VCaP (cell line): ENCODE data around the gene SRSF7.
A peak's percentile ranks its signal among the peaks of the same experiment; 100 is the strongest.

Source experiments
- H3K27ac ChIP-seq: fragments of 450-650 bp; 2 replicates; pipeline ENCODE4 v1.5.1; 2017
- TF ChIP-seq, protein P1 (sequence below): fragments of 450-650 bp; conservative IDR thresholded peaks from 2 replicates; pipeline ENCODE4 v1.5.1; 2017; ENCODE audit warnings: mild to moderate bottlenecking, moderate library complexity

Gene SRSF7

DNA sequence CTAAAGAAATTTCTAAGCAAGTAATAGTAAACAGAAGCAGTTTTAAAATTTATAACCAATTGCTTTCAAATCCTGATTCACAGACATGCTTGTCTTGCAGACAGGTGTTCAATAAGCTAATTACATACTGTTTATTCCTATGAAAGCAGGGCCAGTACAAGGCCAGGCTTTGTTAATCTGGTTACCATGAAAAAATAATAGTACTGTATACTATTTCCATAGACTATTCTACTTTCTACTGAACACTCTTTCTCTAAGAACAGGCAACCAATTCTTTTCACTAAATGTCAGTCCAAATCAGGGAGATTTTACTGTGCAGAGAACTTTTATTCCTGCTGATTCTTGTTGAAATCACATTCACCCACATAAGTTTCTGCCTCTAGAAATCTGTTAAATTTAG, 2.9 kb upstream of the SRSF7 start:
- no peak overlapping the region for H3K27ac ChIP-seq
- TF ChIP-seq, protein P1, sequence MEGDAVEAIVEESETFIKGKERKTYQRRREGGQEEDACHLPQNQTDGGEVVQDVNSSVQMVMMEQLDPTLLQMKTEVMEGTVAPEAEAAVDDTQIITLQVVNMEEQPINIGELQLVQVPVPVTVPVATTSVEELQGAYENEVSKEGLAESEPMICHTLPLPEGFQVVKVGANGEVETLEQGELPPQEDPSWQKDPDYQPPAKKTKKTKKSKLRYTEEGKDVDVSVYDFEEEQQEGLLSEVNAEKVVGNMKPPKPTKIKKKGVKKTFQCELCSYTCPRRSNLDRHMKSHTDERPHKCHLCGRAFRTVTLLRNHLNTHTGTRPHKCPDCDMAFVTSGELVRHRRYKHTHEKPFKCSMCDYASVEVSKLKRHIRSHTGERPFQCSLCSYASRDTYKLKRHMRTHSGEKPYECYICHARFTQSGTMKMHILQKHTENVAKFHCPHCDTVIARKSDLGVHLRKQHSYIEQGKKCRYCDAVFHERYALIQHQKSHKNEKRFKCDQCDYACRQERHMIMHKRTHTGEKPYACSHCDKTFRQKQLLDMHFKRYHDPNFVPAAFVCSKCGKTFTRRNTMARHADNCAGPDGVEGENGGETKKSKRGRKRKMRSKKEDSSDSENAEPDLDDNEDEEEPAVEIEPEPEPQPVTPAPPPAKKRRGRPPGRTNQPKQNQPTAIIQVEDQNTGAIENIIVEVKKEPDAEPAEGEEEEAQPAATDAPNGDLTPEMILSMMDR = no peak

DNA sequence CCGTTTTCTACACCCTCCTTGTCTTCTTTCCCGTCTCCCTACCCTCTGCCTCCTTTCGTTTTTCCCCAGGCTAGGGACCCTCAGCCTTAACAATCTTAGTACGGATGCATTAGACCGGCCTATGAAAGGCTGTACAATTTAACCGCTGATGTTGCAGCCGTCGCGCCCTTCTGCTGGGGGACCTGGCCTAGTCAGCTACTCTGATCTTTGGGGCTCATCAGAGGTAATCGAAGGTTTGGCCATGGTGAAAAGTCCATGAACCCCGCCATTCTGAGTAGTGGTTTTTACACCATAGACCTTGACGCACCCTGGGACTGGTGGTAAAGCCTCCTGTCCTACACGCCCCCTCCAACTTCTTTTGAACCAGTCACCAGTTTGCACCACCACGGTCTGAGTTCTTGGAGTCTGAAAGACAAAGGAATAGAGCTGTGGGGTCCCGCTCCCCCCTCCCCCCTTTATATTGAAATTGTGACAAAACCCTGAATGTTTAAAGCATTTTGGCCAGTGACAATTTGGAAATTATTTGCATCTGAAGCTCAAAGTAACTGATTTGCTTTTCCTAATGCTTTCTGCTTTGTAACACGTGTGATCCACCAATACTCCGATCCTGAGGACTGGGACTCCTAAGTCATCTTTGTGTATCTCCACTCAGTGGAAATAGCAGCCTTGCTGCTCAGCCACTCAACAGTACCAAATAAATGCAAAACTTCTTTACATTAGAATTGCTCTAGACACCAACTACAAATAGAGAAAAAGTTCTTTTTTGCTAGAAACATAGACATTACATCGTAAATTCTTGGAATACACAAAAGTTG, 642 bp upstream of the SRSF7 start:
- H3K27ac ChIP-seq = peak overlapping the region; percentile 95
- TF ChIP-seq, protein P1 = no peak

DNA sequence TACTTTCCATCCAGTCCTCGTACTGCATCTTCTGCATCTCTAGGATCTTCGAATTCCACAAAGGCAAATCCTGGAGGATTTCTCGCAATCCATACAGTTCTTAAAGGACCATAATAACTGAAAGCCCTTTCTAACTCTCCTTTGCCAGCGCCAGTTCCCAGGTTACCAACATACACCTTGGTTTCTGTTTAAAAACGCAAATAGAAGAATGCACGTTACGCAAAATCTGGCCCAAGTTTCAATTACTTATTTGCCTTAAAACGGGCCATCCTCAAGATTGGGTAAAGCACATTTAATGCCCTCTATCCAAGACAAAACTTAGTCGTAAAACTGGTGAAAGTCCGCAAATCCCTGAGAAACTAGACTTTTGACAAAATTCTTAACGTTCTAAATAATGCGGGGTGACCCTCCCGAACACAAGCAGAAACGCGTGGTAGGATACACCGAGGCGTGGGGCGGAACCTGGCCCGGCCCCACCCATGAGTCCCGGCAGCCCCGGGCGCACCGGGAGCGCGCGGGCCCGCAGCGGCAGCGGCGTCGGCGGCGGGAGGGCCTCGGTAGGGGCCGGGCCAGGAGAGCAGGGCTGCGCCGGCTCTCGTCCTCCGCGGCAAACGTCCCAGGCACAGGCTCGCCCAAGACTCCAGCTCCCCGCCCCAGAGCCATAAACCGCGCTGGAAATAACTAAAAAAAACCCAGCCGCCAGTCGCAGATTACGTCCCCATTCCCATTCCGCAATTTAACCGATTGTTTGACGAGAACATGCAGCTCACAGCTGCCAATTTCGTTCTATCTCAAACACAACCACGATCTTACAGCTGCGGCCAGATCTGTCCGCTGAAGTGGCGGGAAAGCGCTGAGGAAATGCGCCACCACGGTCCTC, 910 bp downstream of the SRSF7 start:
- TF ChIP-seq, protein P1 = no peak
- H3K27ac ChIP-seq = peak overlapping the region; percentile 95

DNA sequence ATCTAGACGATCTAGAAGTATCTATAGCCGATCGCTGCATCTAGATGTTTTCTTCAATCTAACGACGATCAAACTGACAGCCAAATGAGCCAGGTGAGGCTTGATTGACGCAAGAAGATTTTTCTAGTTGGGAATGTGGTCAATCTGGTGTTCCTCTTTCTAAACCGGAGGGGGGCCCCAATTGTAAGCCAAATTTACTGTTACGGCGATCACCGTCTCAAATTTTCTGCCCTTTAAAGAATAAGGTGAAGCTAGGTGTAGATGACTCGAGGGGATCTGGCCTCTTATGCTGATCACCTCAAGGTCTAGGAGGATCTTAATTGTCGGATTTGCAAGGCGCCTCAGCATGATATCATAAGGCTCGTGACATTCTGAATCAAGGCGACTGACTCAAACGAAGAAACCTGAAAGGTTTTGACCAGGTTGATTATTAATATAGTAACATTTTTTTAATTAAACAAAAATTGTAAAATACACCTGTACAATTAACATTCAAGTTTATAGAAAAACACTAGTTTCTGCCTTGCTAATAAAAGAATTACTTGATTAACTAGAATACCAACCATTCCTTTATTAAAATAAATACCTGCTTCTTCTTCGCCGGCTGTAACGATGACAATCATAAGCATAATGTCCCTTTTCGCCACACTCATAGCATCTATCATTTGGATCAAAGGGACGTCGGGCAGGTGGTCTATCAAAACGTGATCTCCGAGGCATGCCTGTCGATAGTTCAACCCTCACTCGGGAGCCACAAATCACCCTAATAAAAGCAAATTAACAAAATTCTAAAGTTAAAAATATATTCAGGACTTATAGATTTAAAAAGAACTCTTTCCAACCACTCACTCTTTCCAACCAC, 2.0 kb downstream of the SRSF7 start:
- peak overlapping the region; percentile 95 for H3K27ac ChIP-seq
- TF ChIP-seq, protein P1 = no peak

DNA sequence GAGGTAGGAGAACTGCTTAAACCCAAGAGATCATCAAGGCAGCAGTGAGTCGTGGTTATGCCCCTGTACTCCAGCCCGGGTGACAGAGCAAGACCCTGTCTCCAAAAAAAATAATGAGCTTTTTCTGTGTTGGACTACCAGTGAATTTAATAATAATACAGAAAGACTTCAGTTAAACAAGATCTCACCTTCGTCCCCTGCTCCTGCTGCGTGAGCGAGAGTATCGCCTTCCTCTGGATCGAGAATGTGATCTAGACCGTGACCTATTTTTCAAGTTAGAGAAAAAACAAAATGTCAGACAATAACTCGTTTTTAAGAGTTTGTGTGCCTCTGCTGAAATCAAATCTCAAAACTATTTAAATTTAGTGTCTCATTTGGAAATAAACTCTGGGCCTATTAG, 2.8 kb downstream of the SRSF7 start:
- H3K27ac ChIP-seq = peak overlapping the region; percentile 95
- TF ChIP-seq, protein P1 = no peak

DNA sequence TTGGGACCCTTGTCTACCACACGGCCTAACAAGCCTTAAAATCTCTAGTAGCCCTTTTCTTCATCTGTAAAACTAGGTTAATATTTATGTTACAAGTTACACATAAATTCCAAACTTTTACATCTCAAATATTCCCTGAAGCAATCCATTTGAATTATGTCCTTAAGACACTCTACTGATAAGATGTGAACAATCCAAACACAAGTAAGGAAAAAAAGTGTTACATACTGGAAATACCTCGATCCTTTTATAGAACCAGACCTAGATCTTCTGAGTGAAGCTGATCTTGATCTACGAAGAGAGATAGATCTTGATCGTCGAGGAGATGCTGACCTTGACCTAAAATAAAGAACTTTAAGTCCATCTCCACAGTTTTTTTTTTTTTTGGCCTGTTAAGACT, 3.3 kb downstream of the SRSF7 start:
- TF ChIP-seq, protein P1 = no peak
- H3K27ac ChIP-seq = peak overlapping the region; percentile 95
